GM10266 (cell line): Measurements from ENCODE around the gene MUC6.

Experiments used
- DNase-seq: peaks from one replicate; pipeline ENCODE4 v3.0.0; 2012; ENCODE audit errors: extremely low spot score
- TF ChIP-seq, protein P1 (sequence below): IDR thresholded peaks from 2 replicates; pipeline ENCODE4 v1.5.1; 2012; ENCODE audit warnings: mild to moderate bottlenecking, low read depth; ENCODE audit not compliant: control insufficient read depth, insufficient read depth; ENCODE audit errors: missing control alignments

Gene MUC6, protein sequence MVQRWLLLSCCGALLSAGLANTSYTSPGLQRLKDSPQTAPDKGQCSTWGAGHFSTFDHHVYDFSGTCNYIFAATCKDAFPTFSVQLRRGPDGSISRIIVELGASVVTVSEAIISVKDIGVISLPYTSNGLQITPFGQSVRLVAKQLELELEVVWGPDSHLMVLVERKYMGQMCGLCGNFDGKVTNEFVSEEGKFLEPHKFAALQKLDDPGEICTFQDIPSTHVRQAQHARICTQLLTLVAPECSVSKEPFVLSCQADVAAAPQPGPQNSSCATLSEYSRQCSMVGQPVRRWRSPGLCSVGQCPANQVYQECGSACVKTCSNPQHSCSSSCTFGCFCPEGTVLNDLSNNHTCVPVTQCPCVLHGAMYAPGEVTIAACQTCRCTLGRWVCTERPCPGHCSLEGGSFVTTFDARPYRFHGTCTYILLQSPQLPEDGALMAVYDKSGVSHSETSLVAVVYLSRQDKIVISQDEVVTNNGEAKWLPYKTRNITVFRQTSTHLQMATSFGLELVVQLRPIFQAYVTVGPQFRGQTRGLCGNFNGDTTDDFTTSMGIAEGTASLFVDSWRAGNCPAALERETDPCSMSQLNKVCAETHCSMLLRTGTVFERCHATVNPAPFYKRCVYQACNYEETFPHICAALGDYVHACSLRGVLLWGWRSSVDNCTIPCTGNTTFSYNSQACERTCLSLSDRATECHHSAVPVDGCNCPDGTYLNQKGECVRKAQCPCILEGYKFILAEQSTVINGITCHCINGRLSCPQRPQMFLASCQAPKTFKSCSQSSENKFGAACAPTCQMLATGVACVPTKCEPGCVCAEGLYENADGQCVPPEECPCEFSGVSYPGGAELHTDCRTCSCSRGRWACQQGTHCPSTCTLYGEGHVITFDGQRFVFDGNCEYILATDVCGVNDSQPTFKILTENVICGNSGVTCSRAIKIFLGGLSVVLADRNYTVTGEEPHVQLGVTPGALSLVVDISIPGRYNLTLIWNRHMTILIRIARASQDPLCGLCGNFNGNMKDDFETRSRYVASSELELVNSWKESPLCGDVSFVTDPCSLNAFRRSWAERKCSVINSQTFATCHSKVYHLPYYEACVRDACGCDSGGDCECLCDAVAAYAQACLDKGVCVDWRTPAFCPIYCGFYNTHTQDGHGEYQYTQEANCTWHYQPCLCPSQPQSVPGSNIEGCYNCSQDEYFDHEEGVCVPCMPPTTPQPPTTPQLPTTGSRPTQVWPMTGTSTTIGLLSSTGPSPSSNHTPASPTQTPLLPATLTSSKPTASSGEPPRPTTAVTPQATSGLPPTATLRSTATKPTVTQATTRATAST (N-terminal part only)

DNA sequence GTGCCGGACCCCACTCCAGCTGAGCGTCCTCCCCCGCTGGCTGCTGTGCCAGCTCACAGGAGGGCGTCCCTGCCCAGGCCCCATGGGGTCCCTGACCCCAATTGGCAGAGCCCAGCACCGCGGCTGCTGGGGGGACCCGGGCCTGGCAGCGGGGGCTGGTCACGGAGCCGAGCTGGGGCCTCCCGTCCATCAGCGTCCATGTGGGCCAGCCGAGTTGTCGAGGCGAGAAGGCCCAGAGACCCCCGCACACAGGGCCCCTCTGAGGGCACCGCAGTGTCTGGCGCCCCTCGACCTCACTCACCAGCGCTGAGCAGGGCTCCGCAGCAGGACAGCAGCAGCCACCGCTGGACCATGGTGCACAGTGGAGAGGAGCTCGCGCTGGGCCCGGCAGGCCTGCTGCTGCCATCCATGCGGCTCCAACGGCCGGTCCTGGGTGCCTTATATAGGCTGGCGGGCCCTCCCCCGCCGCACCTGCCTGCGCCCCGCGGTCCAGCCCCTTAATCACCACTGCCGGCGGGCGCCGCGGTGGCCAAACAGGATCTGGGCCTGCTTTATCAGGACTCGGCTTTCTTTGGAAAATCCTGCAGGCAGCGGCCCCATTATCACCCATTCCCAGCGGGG, at the start of gene MUC6:
MUC6 (minus strand) TSS at position 416 of the 621 bp plus-strand sequence; CDS start at position 353, 63 bp downstream.
- TF ChIP-seq, protein P1, sequence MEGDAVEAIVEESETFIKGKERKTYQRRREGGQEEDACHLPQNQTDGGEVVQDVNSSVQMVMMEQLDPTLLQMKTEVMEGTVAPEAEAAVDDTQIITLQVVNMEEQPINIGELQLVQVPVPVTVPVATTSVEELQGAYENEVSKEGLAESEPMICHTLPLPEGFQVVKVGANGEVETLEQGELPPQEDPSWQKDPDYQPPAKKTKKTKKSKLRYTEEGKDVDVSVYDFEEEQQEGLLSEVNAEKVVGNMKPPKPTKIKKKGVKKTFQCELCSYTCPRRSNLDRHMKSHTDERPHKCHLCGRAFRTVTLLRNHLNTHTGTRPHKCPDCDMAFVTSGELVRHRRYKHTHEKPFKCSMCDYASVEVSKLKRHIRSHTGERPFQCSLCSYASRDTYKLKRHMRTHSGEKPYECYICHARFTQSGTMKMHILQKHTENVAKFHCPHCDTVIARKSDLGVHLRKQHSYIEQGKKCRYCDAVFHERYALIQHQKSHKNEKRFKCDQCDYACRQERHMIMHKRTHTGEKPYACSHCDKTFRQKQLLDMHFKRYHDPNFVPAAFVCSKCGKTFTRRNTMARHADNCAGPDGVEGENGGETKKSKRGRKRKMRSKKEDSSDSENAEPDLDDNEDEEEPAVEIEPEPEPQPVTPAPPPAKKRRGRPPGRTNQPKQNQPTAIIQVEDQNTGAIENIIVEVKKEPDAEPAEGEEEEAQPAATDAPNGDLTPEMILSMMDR, result no peak
- no peak for DNase-seq

DNA sequence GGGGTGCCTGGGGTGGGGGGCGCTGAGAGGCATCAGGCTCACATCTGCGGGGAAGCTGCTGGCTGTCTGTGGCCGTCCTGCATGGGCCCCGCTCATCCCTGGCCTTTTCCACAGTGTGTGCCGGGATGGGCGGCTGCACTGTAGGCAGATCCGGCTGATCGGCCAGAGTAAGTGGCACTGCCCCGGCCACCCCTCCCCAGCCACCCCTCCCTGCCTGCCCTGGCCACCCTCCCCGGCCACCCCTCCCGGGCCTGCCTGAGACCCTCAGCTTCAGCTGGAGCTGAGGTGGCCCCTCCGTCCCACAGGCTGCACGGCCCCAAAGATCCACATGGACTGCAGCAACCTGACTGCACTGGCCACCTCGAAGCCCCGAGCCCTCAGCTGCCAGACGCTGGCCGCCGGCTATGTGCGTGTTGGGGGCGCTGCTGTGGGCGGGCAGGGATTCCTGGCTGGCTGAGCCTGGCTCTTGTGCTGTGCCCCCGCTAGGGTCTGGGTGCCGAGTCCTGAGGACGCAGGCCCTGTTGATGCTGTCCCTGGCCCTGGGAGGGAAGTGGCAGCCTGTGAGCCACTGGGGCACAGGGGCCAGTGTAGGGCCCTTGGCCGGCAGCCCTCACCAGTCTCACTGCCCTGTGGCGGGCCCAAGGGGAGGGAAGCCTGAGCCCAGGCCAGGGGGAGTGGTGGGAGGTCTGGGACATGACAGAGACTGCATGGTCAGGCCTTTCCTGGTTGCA, 49.1 kb upstream of the MUC6 start:
- TF ChIP-seq, protein P1, result no peak
- DNase-seq, result no peak

DNA sequence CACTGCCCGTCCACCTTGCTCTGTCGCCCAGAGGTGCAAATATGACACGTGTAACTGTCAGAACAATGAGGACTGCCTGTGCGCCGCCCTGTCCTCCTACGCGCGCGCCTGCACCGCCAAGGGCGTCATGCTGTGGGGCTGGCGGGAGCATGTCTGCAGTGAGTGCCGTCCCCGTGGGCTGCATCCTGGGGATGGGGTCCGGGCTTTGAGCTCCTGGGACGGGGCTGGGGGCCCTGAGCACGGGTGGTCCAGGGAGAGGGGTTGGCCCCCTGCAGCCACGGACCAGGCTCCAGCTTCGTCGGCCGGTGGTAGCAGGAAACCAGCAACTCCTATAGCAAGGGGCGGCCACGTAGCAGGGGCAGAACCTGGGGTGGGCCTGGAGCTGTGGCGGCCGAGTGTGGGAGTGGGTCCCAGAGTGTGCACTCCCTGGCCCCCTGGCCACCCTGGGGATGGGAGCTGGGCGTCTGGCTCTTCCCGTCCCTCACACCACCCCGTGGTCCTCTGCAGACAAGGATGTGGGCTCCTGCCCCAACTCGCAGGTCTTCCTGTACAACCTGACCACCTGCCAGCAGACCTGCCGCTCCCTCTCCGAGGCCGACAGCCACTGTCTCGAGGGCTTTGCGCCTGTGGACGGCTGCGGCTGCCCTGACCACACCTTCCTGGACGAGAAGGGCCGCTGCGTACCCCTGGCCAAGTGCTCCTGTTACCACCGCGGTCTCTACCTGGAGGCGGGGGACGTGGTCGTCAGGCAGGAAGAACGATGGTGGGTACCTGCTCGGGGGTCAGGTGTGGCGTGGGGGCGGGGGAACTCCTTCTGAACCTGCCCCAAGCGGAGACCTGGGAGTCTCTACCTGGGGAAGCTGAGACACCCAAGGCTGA, 48.3 kb upstream of the MUC6 start:
- no peak for DNase-seq

DNA sequence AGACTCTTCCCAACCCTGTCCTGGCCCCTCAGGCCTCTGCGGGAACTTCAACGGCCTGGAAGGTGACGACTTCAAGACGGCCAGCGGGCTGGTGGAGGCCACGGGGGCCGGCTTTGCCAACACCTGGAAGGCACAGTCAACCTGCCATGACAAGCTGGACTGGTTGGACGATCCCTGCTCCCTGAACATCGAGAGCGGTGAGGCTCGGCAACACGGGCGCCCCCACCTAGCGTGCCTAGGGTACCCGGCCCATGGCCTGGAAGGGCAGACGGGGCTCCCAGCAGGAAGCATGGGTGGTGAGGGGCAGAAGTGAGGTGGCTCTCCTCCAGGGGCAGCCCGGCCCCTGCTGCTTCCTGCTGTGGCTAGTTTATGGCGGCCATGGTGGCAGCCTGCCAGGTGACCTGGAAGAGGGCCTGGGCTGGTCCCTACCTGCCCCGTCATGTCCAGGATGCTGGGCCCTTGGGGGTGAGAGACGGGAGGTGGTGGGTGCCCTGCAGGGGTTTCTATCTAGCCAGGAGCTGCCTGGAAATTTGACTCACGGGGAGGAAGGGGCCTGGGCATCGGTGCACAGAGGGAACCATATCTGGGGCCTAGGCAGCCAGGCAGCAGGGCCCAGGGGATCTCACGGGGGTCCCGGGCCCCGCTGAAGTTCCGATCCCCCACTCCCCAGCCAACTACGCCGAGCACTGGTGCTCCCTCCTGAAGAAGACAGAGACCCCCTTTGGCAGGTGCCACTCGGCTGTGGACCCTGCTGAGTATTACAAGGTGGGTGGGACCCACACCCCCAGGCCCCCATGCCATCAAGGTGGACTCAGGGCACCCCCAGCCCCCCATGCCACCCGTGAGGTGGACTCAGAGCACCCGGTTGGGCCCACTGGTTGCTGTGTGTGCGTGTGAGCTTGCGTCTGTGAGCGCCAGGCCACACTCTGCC, 47.4 kb upstream of the MUC6 start:
- DNase-seq, result no peak

More for the DNA sequence above, 48.3 kb upstream of the MUC6 start:
- TF ChIP-seq, protein P1, result no peak

More for the DNA sequence above, 47.4 kb upstream of the MUC6 start:
- TF ChIP-seq, protein P1, result no peak
